ENCODE measurements around the gene GLIS1. TPM values are rescaled to one million over a fixed set of nuclear protein-coding genes. Genes with fewer than 3 reads are reported as not detected.

GLIS1 gene
- polyA plus RNA-seq, 1 donor (not counting 4 experiments of a cell fraction or from before 2014, with no cell fraction given) = not detected

- Histone ChIP-seq H3K27me3 (ENCODE audit: control insufficient read depth, extremely low read depth, insufficient read depth, low read length) (peaks cover 7% of the 10 kb centered on the region), H3K79me2 (ENCODE audit: control insufficient read depth, insufficient read depth, low read length) (no peaks in the 10 kb centered on the region), H3K9me1 (ENCODE audit: control insufficient read depth, extremely low read depth, insufficient read depth, low read length) (no peaks in the 10 kb centered on the region), H2AFZ (ENCODE audit: control insufficient read depth, low read length) (no peak overlapping the region), H3K4me2 (ENCODE audit: control insufficient read depth, extremely low read depth, insufficient read depth, low read depth, low read length) (no peak overlapping the region), H3K4me1 (ENCODE audit: control insufficient read depth, extremely low read depth, insufficient read depth, low read length) (no peaks in the 10 kb centered on the region), H4K20me1 (ENCODE audit: control insufficient read depth, extremely low read depth, insufficient read depth, low read length) (no peaks in the 10 kb centered on the region), H3K4me3 (ENCODE audit: control insufficient read depth in 2 of 3, extremely low read depth in 1 of 3, insufficient read depth in 2 of 3, low read depth in 1 of 3, low read length in 3 of 3) (no peak overlapping the region), H3K9ac (ENCODE audit: control insufficient read depth, extremely low read depth, insufficient read depth, low read length) (no peak overlapping the region), H3K36me3 (ENCODE audit: control insufficient read depth in 2 of 2, extremely low read depth in 1 of 2, insufficient read depth in 2 of 2, low read length in 2 of 2) (no peaks in the 10 kb centered on the region), H3K27ac (ENCODE audit: control insufficient read depth, insufficient read depth, low read length) (no peak overlapping the region), H3K9me3 (ENCODE audit: control insufficient read depth, low read depth, low read length) (no peaks in the 10 kb centered on the region)
- DNase-seq (ENCODE audit: low read depth, low spot score) = no peak
- no peak for FAIRE-seq
- dilution Hi-C loops (cut with MboI; ENCODE audit: extremely low pct_ligation_motif_present, low sequenced_read_pairs) = no loop called here
- TF ChIP-seq EZH2 (IDR thresholded peaks at IDR 0.05; ENCODE audit: low read length) (no peak), CTCF (optimal IDR thresholded peaks at IDR 0.05 in 1 of 3, IDR thresholded peaks at IDR 0.05 in 1 of 3, conservative IDR thresholded peaks at IDR 0.05 in 1 of 3; ENCODE audit: extremely low read depth in 1 of 3, insufficient read depth in 2 of 3, low read length in 3 of 3) (no peak)
These were observed 13.7 kb downstream of the GLIS1 start for GRCh38 chr1:53725238-53725689.

GRCh38 chr1:53722025-53722424 is 16.9 kb downstream of the GLIS1 start:
- Histone ChIP-seq H3K4me1 (ENCODE audit: control insufficient read depth, extremely low read depth, insufficient read depth, low read length) (no peaks in the 10 kb centered on the region), H3K27me3 (ENCODE audit: control insufficient read depth, extremely low read depth, insufficient read depth, low read length) (peaks cover 15% of the 10 kb centered on the region), H3K4me2 (ENCODE audit: control insufficient read depth, extremely low read depth, insufficient read depth, low read depth, low read length) (no peak overlapping the region), H3K79me2 (ENCODE audit: control insufficient read depth, insufficient read depth, low read length) (no peaks in the 10 kb centered on the region), H3K4me3 (ENCODE audit: control insufficient read depth in 2 of 3, extremely low read depth in 1 of 3, insufficient read depth in 2 of 3, low read depth in 1 of 3, low read length in 3 of 3) (no peak overlapping the region), H3K36me3 (ENCODE audit: control insufficient read depth in 2 of 2, extremely low read depth in 1 of 2, insufficient read depth in 2 of 2, low read length in 2 of 2) (no peaks in the 10 kb centered on the region), H3K27ac (ENCODE audit: control insufficient read depth, insufficient read depth, low read length) (no peak overlapping the region), H3K9ac (ENCODE audit: control insufficient read depth, extremely low read depth, insufficient read depth, low read length) (no peak overlapping the region), H4K20me1 (ENCODE audit: control insufficient read depth, extremely low read depth, insufficient read depth, low read length) (no peaks in the 10 kb centered on the region), H2AFZ (ENCODE audit: control insufficient read depth, low read length) (no peak overlapping the region), H3K9me3 (ENCODE audit: control insufficient read depth, low read depth, low read length) (no peaks in the 10 kb centered on the region), H3K9me1 (ENCODE audit: control insufficient read depth, extremely low read depth, insufficient read depth, low read length) (no peaks in the 10 kb centered on the region)
- TF ChIP-seq CTCF (optimal IDR thresholded peaks at IDR 0.05 in 1 of 3, IDR thresholded peaks at IDR 0.05 in 1 of 3, conservative IDR thresholded peaks at IDR 0.05 in 1 of 3; ENCODE audit: extremely low read depth in 1 of 3, insufficient read depth in 2 of 3, low read length in 3 of 3) (no peak), EZH2 (IDR thresholded peaks at IDR 0.05; ENCODE audit: low read length) (no peak)
- DNase-seq (ENCODE audit: low read depth, low spot score) (no peak), FAIRE-seq (no peak)
- dilution Hi-C loops (cut with MboI; ENCODE audit: extremely low pct_ligation_motif_present, low sequenced_read_pairs) = no loop called here

All from keratinocyte (primary cell).